NCI-H146 treated with DMSO at 0.1 percent for 48 hours (cell line): Measurements from ENCODE around the gene TMEM131L.
"Not testable (repeated sequence)": the region's sequence is repeated elsewhere in the genome, so short reads cannot be mapped to it uniquely, and the experiment has no call there.

ENCODE experiments used
- DNase-seq: peaks from one replicate; lab custom pipeline; 2025; ENCODE audit not compliant: unreplicated experiment; lab: John Stamatoyannopoulos, UW

The TMEM131L gene

GRCh38 chr4:153466081-153466948, at the start of gene TMEM131L:
Gene TMEM131L, plus strand, starts transcription at chr4:153466360. Its CDS starts 38 bp downstream, at chr4:153466398.
- peak; percentile 31 for DNase-seq

GRCh38 chr4:153416456-153416855, 49.7 kb upstream of the TMEM131L start:
- DNase-seq: not testable (repeated sequence)

- DNase-seq: no peak
Observed at GRCh38 chr4:153418121-153418520, 48.0 kb upstream of the TMEM131L start.

GRCh38 chr4:153418558-153418957, 47.6 kb upstream of the TMEM131L start:
- DNase-seq: peak; percentile 48

- no peak for DNase-seq
Observed at GRCh38 chr4:153419029-153419428, 47.1 kb upstream of the TMEM131L start.

GRCh38 chr4:153419673-153420278, 46.4 kb upstream of the TMEM131L start:
- no peak for DNase-seq

GRCh38 chr4:153420361-153420760, 45.8 kb upstream of the TMEM131L start:
- no peak for DNase-seq

- DNase-seq: no peak
Observed at GRCh38 chr4:153421941-153422340, 44.2 kb upstream of the TMEM131L start.

GRCh38 chr4:153426207-153426885, 39.8 kb upstream of the TMEM131L start:
- no peak for DNase-seq

GRCh38 chr4:153427363-153428071, 38.6 kb upstream of the TMEM131L start:
- DNase-seq: no peak

- DNase-seq: no peak
Observed at GRCh38 chr4:153428941-153429475, 37.2 kb upstream of the TMEM131L start.

GRCh38 chr4:153432965-153433753, 33.0 kb upstream of the TMEM131L start:
- peak; percentile 1 for DNase-seq

GRCh38 chr4:153433754-153434105, 32.4 kb upstream of the TMEM131L start:
- DNase-seq: no peak

- no peak for DNase-seq
Observed at GRCh38 chr4:153434190-153434589, 32.0 kb upstream of the TMEM131L start.

GRCh38 chr4:153438916-153439756, 27.0 kb upstream of the TMEM131L start:
- no peak for DNase-seq

- DNase-seq: no peak
Observed at GRCh38 chr4:153439831-153440230, 26.3 kb upstream of the TMEM131L start.

- DNase-seq: no peak
Observed at GRCh38 chr4:153440475-153440874, 25.7 kb upstream of the TMEM131L start.

- no peak for DNase-seq
Observed at GRCh38 chr4:153447175-153447905, 18.8 kb upstream of the TMEM131L start.
